ENCODE data around the gene BYSL. TPM values are rescaled to one million over a fixed set of nuclear protein-coding genes. Genes with fewer than 3 reads are reported as not detected.
A peak's percentile ranks its signal among the peaks of the same experiment; 100 is the strongest.

BYSL gene
- total and polyA plus RNA-seq, 2 donors (not counting 3 experiments of a cell fraction or from before 2014, with no cell fraction given) = 33.1 to 41.8 TPM

- no peaks in the 10 kb centered on the region for H3K9me3 ChIP-seq (replicated peaks; ENCODE audit: control insufficient read depth, insufficient read depth, low read length)
- H3K9ac ChIP-seq (replicated peaks; ENCODE audit: extremely low read depth, insufficient read depth, low read length) = no peak overlapping the region
- CTCF ChIA-PET = interaction anchor here (0.7 to 8.5 kb wide), 12 partner anchors 9 to 157 kb away, joined by 3 to 149 read pairs (median 6); partner anchors contain the start of genes BYSL, MED20 and TOMM6
- no TSS peak for BruUV-seq (replicated peaks)
- DNase-seq (ENCODE audit: low read depth, low spot score) (no peak), FAIRE-seq (peak; percentile 35)
- no peak overlapping the region for H3K4me2 ChIP-seq (ENCODE audit: insufficient read depth, low read length)
- H2AFZ ChIP-seq (ENCODE audit: low read depth, low read length) = no peak overlapping the region
- TF ChIP-seq MAX (IDR thresholded peaks at IDR 0.05; ENCODE audit: insufficient read depth, insufficient read length) = no peak
- peak; percentile 10 for TF ChIP-seq POLR2A (IDR thresholded peaks at IDR 0.05; ENCODE audit: low read depth, low read length)
- H3K9me1 ChIP-seq (replicated peaks; ENCODE audit: control insufficient read depth, extremely low read depth, insufficient read depth, low read length) = no peaks in the 10 kb centered on the region
- dilution Hi-C loops (cut with MboI; ENCODE audit: extremely low pct_ligation_motif_present, low sequenced_read_pairs) = no loop called here
- POLR2A ChIA-PET = interaction anchor here (1.2 kb wide), 1 partner anchor 17 kb away, joined by 3 read pairs; the partner anchor contains the start of genes BYSL and MED20
- no peak overlapping the region for H3K4me3 ChIP-seq (replicated peaks in 1 of 3; ENCODE audit: insufficient read depth in 1 of 3, low read depth in 1 of 3, low read length in 3 of 3)
- peaks cover 34% of the 10 kb centered on the region for H3K4me1 ChIP-seq (ENCODE audit: control insufficient read depth, extremely low read depth, insufficient read depth, low read length)
- intact Hi-C loops (cut with micrococcal nuclease) = no loop called here
- no peaks in the 10 kb centered on the region for H4K20me1 ChIP-seq (replicated peaks; ENCODE audit: control insufficient read depth, extremely low read depth, insufficient read depth, low read length)
- peaks cover 47% of the 10 kb centered on the region for H3K79me2 ChIP-seq (ENCODE audit: control insufficient read depth, insufficient read depth, low read length)
- H3K27ac ChIP-seq (ENCODE audit: insufficient read depth, low read depth, low read length) = no peak overlapping the region
- peaks cover 17 to 27% of the 10 kb centered on the region in 2 experiments for H3K36me3 ChIP-seq (ENCODE audit: control insufficient read depth in 2 of 2, extremely low read depth in 1 of 2, insufficient read depth in 2 of 2, low read length in 2 of 2)
- no peaks in the 10 kb centered on the region for H3K27me3 ChIP-seq (ENCODE audit: control insufficient read depth in 2 of 2, insufficient read depth in 2 of 2, low read length in 2 of 2)
Observed at GRCh38 chr6:41938590-41939175, 17.4 kb downstream of the BYSL start.

GRCh38 chr6:41939176-41939847 is 18.0 kb downstream of the BYSL start:
- FAIRE-seq (peak; percentile 55), DNase-seq (ENCODE audit: low read depth, low spot score) (no peak)
- Histone ChIP-seq H3K4me2 (ENCODE audit: insufficient read depth, low read length) (peak overlapping the region; percentile 60), H2AFZ (ENCODE audit: low read depth, low read length) (no peak overlapping the region), H3K9me3 (replicated peaks; ENCODE audit: control insufficient read depth, insufficient read depth, low read length) (no peaks in the 10 kb centered on the region), H3K4me1 (ENCODE audit: control insufficient read depth, extremely low read depth, insufficient read depth, low read length) (peaks cover 34% of the 10 kb centered on the region), H4K20me1 (replicated peaks; ENCODE audit: control insufficient read depth, extremely low read depth, insufficient read depth, low read length) (no peaks in the 10 kb centered on the region), H3K36me3 (ENCODE audit: control insufficient read depth in 2 of 2, extremely low read depth in 1 of 2, insufficient read depth in 2 of 2, low read length in 2 of 2) (peaks cover 16 to 26% of the 10 kb centered on the region in 2 experiments), H3K27me3 (ENCODE audit: control insufficient read depth in 2 of 2, insufficient read depth in 2 of 2, low read length in 2 of 2) (no peaks in the 10 kb centered on the region), H3K9me1 (replicated peaks; ENCODE audit: control insufficient read depth, extremely low read depth, insufficient read depth, low read length) (no peaks in the 10 kb centered on the region), H3K4me3 (replicated peaks in 1 of 3; ENCODE audit: insufficient read depth in 1 of 3, low read depth in 1 of 3, low read length in 3 of 3) (no peak overlapping the region), H3K27ac (ENCODE audit: insufficient read depth, low read depth, low read length) (no peak overlapping the region), H3K9ac (replicated peaks; ENCODE audit: extremely low read depth, insufficient read depth, low read length) (no peak overlapping the region), H3K79me2 (ENCODE audit: control insufficient read depth, insufficient read depth, low read length) (peaks cover 47% of the 10 kb centered on the region)
- no TSS peak for BruUV-seq (replicated peaks)
- intact Hi-C loops (cut with micrococcal nuclease) = no loop called here
- CTCF ChIA-PET = interaction anchor here (0.7 to 8.5 kb wide), 14 partner anchors 10 to 158 kb away, joined by 3 to 149 read pairs (median 4); partner anchors contain the start of genes BYSL, MED20 and TOMM6
- TF ChIP-seq MYC (IDR thresholded peaks at IDR 0.05; ENCODE audit: low read depth, low read length) (no peak), GATA2 (IDR thresholded peaks at IDR 0.05; ENCODE audit: insufficient read depth, insufficient read length, low read depth, low read length) (no peak), JUN (IDR thresholded peaks at IDR 0.05; ENCODE audit: borderline replicate concordance, insufficient read depth, insufficient read length, low read depth) (no peak), POLR2A (IDR thresholded peaks at IDR 0.05; ENCODE audit: low read depth, low read length) (no peak), EZH2 (IDR thresholded peaks at IDR 0.05; ENCODE audit: borderline replicate concordance, low read depth, low read length, severe bottlenecking) (no peak), FOS (IDR thresholded peaks at IDR 0.05; ENCODE audit: borderline replicate concordance, insufficient read depth, low read length) (no peak)
- POLR2A ChIA-PET = interaction anchor here (1.0 to 1.2 kb wide), 3 partner anchors 18 to 152 kb away, joined by 3 to 4 read pairs (median 3); partner anchors contain the start of genes BYSL, MED20 and TOMM6
- dilution Hi-C loops (cut with MboI; ENCODE audit: extremely low pct_ligation_motif_present, low sequenced_read_pairs) = no loop called here

All from endothelial cell of umbilical vein (primary cell).